RWPE1 (cell line): ENCODE measurements around the gene CD7.
A peak's percentile ranks its signal among the peaks of the same experiment; 100 is the strongest.

Source experiments
- CTCF ChIA-PET: fragments of 350-600 bp; sonication (Branson Sonifier 250); formaldehyde crosslinking; extraction: SDS; loops from one replicate; lab custom pipeline; 2021; lab: Yijun Ruan, JAX
- POLR2A ChIA-PET: fragments of 400-600 bp; formaldehyde crosslinking; extraction: SDS; loops from one replicate; lab custom pipeline; 2020; ENCODE audit warnings: antibody characterized with exemption; ENCODE audit not compliant: low non-redundant PET; lab: Yijun Ruan, JAX
- DNase-seq: peaks from one replicate; pipeline ENCODE4 v3.0.0; 2012; ENCODE audit warnings: low spot score
- H3K27ac ChIP-seq: fragments of 450-650 bp; 2 replicates; pipeline ENCODE4 v1.5.1; 2017
- CTCF ChIP-seq: fragments of 450-650 bp; conservative IDR thresholded peaks from 2 replicates; pipeline ENCODE4 v1.5.1; 2017; ENCODE audit warnings: low read depth, mild to moderate bottlenecking

CD7 gene

GRCh38 chr17:82291582-82292250 is 25.7 kb downstream of the CD7 start:
- POLR2A ChIA-PET, result interaction anchor here (1.6 kb wide), 2 partner anchors 8 to 24 kb away, joined by 4 to 5 read pairs; no protein-coding TSS in a partner anchor
- no peak for DNase-seq
- TF ChIP-seq CTCF, result no peak
- CTCF ChIA-PET, result no interaction called here
- peak overlapping the region; percentile 100 for H3K27ac ChIP-seq

- ChIA-PET POLR2A (no interaction called here), CTCF (no interaction called here)
- peak overlapping the region; percentile 100 for H3K27ac ChIP-seq
- peak; percentile 73 for DNase-seq
- no peak for TF ChIP-seq CTCF
Observed at GRCh38 chr17:82287868-82288801, 29.3 kb downstream of the CD7 start.

GRCh38 chr17:82287013-82287867 is 30.2 kb downstream of the CD7 start:
- no peak for TF ChIP-seq CTCF
- DNase-seq, result no peak
- CTCF ChIA-PET, result no interaction called here
- peak overlapping the region; percentile 100 for H3K27ac ChIP-seq
- POLR2A ChIA-PET, result no interaction called here

- CTCF ChIA-PET, result no interaction called here
- DNase-seq, result no peak
- H3K27ac ChIP-seq, result peak overlapping the region; percentile 100
- POLR2A ChIA-PET, result no interaction called here
- TF ChIP-seq CTCF, result no peak
Observed at GRCh38 chr17:82285141-82285540, 32.3 kb downstream of the CD7 start.

- peak; percentile 91 for DNase-seq
- POLR2A ChIA-PET, result interaction anchor here (1.0 to 1.1 kb wide), 2 partner anchors 9 to 10 kb away, joined by 4 to 5 read pairs; partner anchors contain the start of gene CSNK1D
- peak overlapping the region; percentile 100 for H3K27ac ChIP-seq
- CTCF ChIA-PET, result interaction anchor here (0.6 kb wide), 1 partner anchor 43 kb away, joined by 3 read pairs; no protein-coding TSS in a partner anchor
- TF ChIP-seq CTCF, result no peak
Observed at GRCh38 chr17:82283208-82283749, 34.1 kb downstream of the CD7 start.
